ENCODE measurements around the gene RNF187. TPM values are rescaled to one million over a fixed set of nuclear protein-coding genes. Genes with fewer than 3 reads are reported as not detected.

The RNF187 gene
- total and polyA plus RNA-seq, 2 of the 13 experiments (the other 11 are each of a cell fraction or from before 2014, with no cell fraction given) = 41.3 to 59.4 TPM

GRCh38 chr1:228452194-228453021, 34.8 kb upstream of the RNF187 start (continued):
- peak; percentile 40; the same call in 1 of the 2 replicates for TF ChIP-seq TFAP4 (IDR thresholded peaks at IDR 0.05; ENCODE audit: borderline replicate concordance, low read depth)
- TF ChIP-seq ZNF768 (CRISPR knock-in tag; IDR thresholded peaks at IDR 0.05) = no peak
- 0 out of 2 replicates have a peak, but pooled peaks have one; percentile 21 for TF ChIP-seq GFI1 (CRISPR knock-in tag; IDR thresholded peaks at IDR 0.05; ENCODE audit: borderline replicate concordance)
- 0 out of 2 replicates have a peak, but pooled peaks have one; percentile 12 for TF ChIP-seq ATF7 (IDR thresholded peaks at IDR 0.05)
- no peak for TF ChIP-seq ATF7 (CRISPR knock-in tag; IDR thresholded peaks at IDR 0.05)
- TF ChIP-seq MTA1 (CRISPR knock-in tag; IDR thresholded peaks at IDR 0.05; ENCODE audit: borderline replicate concordance) = peak; percentile 58; the same call in 1 of the 2 replicates
- 0 out of 2 replicates have a peak, but pooled peaks have one; percentile 34 for TF ChIP-seq SRY (CRISPR knock-in tag; IDR thresholded peaks at IDR 0.05)
- peak; percentile 94 for TF ChIP-seq NR2F6 (IDR thresholded peaks at IDR 0.05)
- TF ChIP-seq NR2F6 (CRISPR knock-in tag; IDR thresholded peaks at IDR 0.05) = peak; percentile 80
- TF ChIP-seq RARA (CRISPR knock-in tag; IDR thresholded peaks at IDR 0.05) = peak; percentile 98
- no peak for TF ChIP-seq ZSCAN20 (CRISPR knock-in tag; IDR thresholded peaks at IDR 0.05; ENCODE audit: borderline replicate concordance)
- TF ChIP-seq CREB1 (IDR thresholded peaks at IDR 0.05) = peak; percentile 33; the same call in 1 of the 2 replicates
- no peak for TF ChIP-seq CREB1 (CRISPR knock-in tag; IDR thresholded peaks at IDR 0.05)
- peak; percentile 60 for TF ChIP-seq RXRB (CRISPR knock-in tag; IDR thresholded peaks at IDR 0.05; ENCODE audit: borderline replicate concordance)
- no peak for TF ChIP-seq BRCA1 (CRISPR knock-in tag; IDR thresholded peaks at IDR 0.05)
- no peak for TF ChIP-seq YY1 (IDR thresholded peaks at IDR 0.05; ENCODE audit: insufficient read depth, insufficient replicate concordance, low read depth, low read length)
- no peak for TF ChIP-seq KDM6A (CRISPR knock-in tag; IDR thresholded peaks at IDR 0.05; ENCODE audit: low read depth)
- TF ChIP-seq TEF (CRISPR knock-in tag; IDR thresholded peaks at IDR 0.05) = no peak
- TF ChIP-seq NR2F2 (IDR thresholded peaks at IDR 0.05; ENCODE audit: borderline replicate concordance, low read depth) = peak; percentile 98
- no peak for TF ChIP-seq ZNF775 (CRISPR knock-in tag; IDR thresholded peaks at IDR 0.05; ENCODE audit: borderline replicate concordance)
- TF ChIP-seq THRA (CRISPR knock-in tag; IDR thresholded peaks at IDR 0.05; ENCODE audit: borderline replicate concordance) = peak; percentile 49; the same call in 1 of the 2 replicates
- no peak for TF ChIP-seq SRF (IDR thresholded peaks at IDR 0.05; ENCODE audit: low read depth, low read length)
- no peak for TF ChIP-seq ZNF792 (CRISPR knock-in tag; IDR thresholded peaks at IDR 0.05)
- no peak for TF ChIP-seq ZNF850 (CRISPR knock-in tag; conservative IDR thresholded peaks at IDR 0.05)
- TF ChIP-seq GABPB1 (CRISPR knock-in tag; IDR thresholded peaks at IDR 0.05) = peak; percentile 17; the same call in 1 of the 2 replicates
- TF ChIP-seq ZNF34 (CRISPR knock-in tag; IDR thresholded peaks at IDR 0.05; ENCODE audit: borderline replicate concordance) = 0 out of 2 replicates have a peak, but pooled peaks have one; percentile 29
- TF ChIP-seq ELF1 (CRISPR knock-in tag; IDR thresholded peaks at IDR 0.05) = no peak
